Non-pigmented ciliary epithelial cell (primary cell): ENCODE data around the gene CTSS.

Experiments
- DNase-seq: peaks from one replicate; pipeline ENCODE4 v3.0.0-alpha.2; 2010; ENCODE audit warnings: low read depth

The CTSS gene

DNA sequence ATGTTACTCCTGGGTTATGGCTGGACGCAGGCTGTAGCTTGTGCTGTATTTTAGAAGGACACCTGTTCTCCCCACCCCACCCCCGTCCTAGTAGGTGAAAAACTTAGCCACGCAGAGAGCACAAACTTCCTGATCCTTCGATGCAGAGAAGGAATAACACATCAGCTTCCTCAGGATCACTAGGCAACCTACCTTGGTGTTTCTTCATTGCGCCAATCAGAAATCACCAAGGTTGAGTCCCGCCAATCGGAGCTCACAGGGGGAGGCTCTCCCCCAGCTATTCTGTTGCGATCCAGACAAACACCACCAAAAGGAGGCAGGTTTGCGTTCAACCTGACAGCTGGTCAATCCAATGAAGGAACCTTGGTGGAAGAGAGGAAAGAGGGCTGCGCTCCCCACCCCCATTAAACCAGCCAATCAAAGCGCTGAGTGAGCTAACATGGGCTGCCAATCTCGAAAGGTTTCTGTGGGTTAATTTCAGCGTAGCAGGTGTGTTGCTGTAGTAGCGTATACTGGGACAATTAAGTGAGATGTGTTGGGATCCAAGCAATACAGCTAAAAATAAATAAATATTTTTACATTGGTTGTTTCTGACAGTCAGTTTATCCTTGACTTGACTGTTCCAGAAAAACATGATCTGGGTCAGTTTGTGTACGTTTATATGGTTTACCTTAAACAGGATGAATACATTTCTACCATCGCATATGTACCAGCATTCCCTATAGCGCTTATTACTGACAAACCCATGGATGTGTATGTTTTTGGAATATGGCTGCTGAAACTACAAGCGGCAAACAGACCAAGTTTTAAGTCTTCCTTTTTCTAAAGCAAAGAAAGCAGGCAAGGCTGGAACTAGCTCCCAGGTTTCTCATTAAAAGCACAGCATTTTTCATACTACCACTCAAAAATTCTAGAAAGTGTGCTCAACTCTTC lies 68.3 kb downstream of the CTSS start, which contains the start of gene GOLPH3L:
Gene GOLPH3L (minus strand): TSS at position 160 of the 933 bp plus-strand sequence. CDS start 2,316 bp downstream, outside the sequence.
- peak; percentile 97 for DNase-seq

DNA sequence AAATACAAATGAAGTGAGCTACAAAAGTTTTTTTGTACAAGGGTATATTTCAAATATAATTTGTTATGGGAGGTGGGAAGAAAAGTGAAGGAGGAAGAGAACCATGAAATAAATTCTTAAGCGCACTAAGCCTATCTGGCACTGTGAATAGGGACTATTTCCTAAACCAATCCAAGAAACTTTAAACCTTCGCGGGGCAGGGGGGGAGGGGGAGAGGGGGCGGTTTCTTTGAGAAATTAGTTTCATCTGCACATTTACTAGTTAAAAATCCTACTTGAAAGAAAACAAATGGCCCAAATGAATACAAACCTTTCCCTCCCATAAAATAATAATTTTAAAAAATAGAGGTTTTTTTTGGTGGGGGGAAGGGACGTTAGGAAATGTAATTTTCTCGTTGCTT lies 69.0 kb downstream of the CTSS start:
- no peak for DNase-seq

DNA sequence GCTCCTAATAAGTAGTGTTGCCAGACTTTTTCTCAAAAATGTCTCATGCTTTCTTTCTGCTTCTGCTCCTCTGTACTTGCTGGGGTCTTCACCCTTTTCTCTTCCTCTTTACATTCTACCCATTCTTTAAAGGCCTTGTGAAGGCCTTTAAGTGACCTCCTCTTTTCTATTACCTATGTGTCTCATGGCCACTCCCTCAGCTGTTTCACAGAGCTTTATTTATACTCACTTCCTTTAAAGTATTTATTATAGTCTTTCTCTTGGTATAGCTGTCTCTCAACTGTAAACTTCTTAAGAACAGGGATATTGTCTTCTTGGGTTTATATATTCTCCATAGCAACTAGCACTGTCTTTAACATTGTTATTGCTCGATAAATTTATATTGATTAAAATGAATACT lies 69.4 kb downstream of the CTSS start:
- DNase-seq: no peak

DNA sequence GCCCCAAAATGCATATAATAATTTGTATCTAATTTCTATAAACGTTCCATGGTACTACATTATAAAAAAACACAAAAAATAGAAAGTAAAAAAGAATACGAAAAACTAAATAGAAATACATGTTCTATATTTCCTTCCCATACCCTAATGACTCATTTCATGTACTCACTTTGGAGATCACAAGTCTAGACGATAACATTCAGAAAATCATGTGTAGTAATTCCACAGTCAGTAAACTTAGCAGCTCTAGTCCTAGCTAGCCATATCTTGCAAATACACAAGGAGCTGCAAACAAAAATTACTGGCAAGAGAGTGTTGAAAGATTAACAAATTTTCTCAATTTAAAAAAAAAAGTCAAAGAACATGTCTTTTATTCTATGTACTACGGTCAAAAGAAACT lies 70.0 kb downstream of the CTSS start:
- DNase-seq: no peak

DNA sequence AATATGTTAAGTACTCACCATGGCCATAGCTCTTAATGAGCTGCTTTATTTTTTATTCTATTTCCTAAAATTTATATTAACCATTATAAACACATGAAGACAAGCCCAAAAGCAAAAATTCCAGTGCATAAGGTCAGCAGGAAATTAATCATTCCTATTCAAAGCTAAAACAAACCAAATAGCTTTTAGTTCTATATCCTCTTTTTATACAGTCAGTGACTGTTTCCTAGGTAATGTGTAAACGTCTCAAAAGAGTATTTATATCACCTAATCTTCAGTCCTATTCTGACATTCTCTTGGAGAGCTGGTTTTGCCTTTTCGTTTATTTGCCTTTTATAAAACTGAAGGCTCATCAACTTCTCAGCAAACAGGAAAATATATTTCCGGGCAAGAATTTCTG lies 72.9 kb downstream of the CTSS start:
- no peak for DNase-seq

DNA sequence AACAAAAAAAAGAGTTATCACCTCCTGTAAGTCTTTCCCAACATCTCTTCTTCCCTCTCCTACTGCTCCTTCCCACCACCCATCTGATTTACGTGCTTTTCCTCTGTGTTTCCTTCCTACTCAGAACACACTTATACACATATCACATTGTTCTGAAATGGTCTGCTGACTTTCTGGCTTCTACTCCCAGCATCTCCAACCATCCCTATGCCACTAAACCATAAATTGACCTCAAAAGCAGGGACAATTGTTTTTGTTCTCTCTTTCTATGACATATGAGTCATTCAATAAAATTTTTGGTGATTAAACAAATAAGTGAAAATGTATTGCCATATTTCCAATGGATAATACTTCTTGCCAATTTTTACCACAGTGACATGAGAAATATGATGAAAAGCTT lies 76.8 kb downstream of the CTSS start:
- no peak for DNase-seq

DNA sequence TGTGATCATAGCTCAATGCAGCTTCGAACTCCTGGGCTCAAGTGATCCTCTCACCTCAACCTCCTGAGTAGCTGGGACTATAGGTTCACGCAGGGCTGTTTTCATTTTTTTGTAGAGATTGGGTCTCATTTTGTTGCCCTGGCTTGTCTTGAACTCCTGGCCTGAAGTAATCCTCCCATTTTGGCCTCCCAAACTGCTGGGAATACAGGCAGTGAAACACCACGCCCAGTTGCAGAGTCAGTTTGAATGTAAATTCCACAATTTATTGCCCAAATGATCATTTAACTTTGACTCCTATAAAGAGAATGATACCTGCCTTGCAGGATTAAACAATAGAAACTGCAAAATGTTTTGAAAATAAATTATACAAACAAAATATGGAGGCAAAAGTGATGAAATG lies 79.3 kb downstream of the CTSS start:
- no peak for DNase-seq

DNA sequence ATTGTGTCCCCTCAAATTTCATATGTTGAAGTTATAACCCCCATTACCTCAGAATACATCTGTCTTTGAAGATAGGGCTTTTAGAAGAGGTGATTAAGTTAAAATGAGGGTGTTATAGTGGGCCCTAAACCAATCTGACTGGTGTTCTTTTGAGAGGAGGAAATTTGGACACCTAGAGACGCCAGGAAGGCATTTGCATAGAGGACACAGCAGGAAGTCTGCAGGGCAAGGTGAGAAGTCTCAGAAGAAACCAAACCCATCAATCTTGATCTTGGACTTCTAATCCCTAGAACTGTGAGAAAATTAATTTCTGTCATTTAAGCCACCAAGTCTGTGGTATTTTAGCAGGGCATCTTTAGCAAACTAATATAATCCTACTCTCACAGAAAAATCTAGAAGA lies 81.7 kb downstream of the CTSS start:
- DNase-seq: no peak
